ENCODE measurements around the gene GPR156. TPM values are rescaled to one million over a fixed set of nuclear protein-coding genes. Genes with fewer than 3 reads are reported as not detected.

GPR156 gene
- total and polyA plus RNA-seq, 9 of the 15 experiments (the other 6 are each of a cell fraction or from before 2014, with no cell fraction given) = 0.07 to 0.14 (median 0.12) TPM; not detected in 5

- TF ChIP-seq BHLHE40 (IDR thresholded peaks at IDR 0.05; ENCODE audit: low read length) = no peak
These were observed 57.2 kb downstream of the GPR156 start (continued) for GRCh38 chr3:120227710-120228347.

DNA sequence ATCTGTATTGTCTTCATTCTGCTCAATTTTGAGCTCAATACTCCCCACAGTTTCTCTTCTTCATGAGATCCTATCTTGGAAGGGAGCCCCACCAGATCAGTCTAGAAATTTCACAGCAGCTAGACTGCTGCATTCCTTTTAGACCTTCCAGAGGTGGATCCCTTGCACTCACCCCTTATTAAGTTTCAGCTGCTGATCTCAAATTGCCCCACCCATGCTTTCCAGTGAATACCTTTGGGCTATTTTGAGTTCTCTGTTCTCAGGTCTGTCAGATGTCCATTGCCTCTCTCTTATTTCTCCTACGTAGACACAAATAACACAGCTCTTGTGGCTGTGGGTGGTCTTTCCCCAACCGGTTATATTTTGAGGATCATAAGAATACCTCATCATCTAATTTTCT is 60.8 kb downstream of the GPR156 start:
- POLR2A ChIA-PET = no interaction called here
- Histone ChIP-seq H3K9me3 (replicated peaks; ENCODE audit: control insufficient read depth, insufficient read depth, low read depth, low read length) (no peaks in the 10 kb centered on the region), H3K9me1 (ENCODE audit: control insufficient read depth, insufficient read depth, low read length) (no peaks in the 10 kb centered on the region), H3K79me2 (ENCODE audit: control insufficient read depth, insufficient read depth, low read length) (no peaks in the 10 kb centered on the region), H3K4me3 (no peak overlapping the region), H2AFZ (ENCODE audit: low read depth, low read length) (no peak overlapping the region), H4K20me1 (replicated peaks; ENCODE audit: control insufficient read depth, insufficient read depth, low read length) (no peaks in the 10 kb centered on the region), H3K4me1 (replicated peaks in 1 of 2; ENCODE audit: control insufficient read depth in 2 of 2, insufficient read depth in 2 of 2, low read length in 2 of 2) (no peaks in the 10 kb centered on the region; a peak in 1 of 5 replicates), H3K9ac (ENCODE audit: insufficient read depth in 1 of 2, low read depth in 2 of 2, low read length in 2 of 2) (no peak overlapping the region), H3K4me2 (ENCODE audit: insufficient read depth, low read length) (no peak overlapping the region), H3K27me3 (ENCODE audit: control insufficient read depth in 2 of 2, insufficient read depth in 2 of 2, low read length in 2 of 2) (no peaks in the 10 kb centered on the region), H3K36me3 (ENCODE audit: control insufficient read depth, insufficient read depth, low read length) (no peaks in the 10 kb centered on the region), H3K27ac (ENCODE audit: extremely low read depth, low read depth, low read length) (no peak overlapping the region)
- TF ChIP-seq THRAP3 (IDR thresholded peaks at IDR 0.05; ENCODE audit: borderline replicate concordance) (no peak), NFIX (CRISPR knock-in tag; IDR thresholded peaks at IDR 0.05; ENCODE audit: low read depth) (no peak), RAD21 (CRISPR knock-in tag; conservative IDR thresholded peaks at IDR 0.05 in 1 of 2, IDR thresholded peaks at IDR 0.05 in 1 of 2) (no peak), CC2D1A (IDR thresholded peaks at IDR 0.05) (no peak), TOE1 (IDR thresholded peaks at IDR 0.05; ENCODE audit: borderline replicate concordance) (no peak), TOE1 (CRISPR knock-in tag; IDR thresholded peaks at IDR 0.05; ENCODE audit: borderline replicate concordance, low read depth) (no peak), ZNF184 (CRISPR knock-in tag; IDR thresholded peaks at IDR 0.05) (no peak), ATF3 (IDR thresholded peaks at IDR 0.05) (no peak), ATF3 (CRISPR knock-in tag; conservative IDR thresholded peaks at IDR 0.05) (no peak), ZBTB8A (IDR thresholded peaks at IDR 0.05; ENCODE audit: partially characterized antibody) (no peak), ZBTB1 (CRISPR knock-in tag; IDR thresholded peaks at IDR 0.05; ENCODE audit: borderline replicate concordance, low read depth) (no peak), ZNF561 (CRISPR knock-in tag; conservative IDR thresholded peaks at IDR 0.05) (no peak), CBFA2T2 (conservative IDR thresholded peaks at IDR 0.05) (no peak), NCOR1 (IDR thresholded peaks at IDR 0.05) (no peak), ERF (CRISPR knock-in tag; IDR thresholded peaks at IDR 0.05) (no peak)
- TF ChIP-seq, protein P1, sequence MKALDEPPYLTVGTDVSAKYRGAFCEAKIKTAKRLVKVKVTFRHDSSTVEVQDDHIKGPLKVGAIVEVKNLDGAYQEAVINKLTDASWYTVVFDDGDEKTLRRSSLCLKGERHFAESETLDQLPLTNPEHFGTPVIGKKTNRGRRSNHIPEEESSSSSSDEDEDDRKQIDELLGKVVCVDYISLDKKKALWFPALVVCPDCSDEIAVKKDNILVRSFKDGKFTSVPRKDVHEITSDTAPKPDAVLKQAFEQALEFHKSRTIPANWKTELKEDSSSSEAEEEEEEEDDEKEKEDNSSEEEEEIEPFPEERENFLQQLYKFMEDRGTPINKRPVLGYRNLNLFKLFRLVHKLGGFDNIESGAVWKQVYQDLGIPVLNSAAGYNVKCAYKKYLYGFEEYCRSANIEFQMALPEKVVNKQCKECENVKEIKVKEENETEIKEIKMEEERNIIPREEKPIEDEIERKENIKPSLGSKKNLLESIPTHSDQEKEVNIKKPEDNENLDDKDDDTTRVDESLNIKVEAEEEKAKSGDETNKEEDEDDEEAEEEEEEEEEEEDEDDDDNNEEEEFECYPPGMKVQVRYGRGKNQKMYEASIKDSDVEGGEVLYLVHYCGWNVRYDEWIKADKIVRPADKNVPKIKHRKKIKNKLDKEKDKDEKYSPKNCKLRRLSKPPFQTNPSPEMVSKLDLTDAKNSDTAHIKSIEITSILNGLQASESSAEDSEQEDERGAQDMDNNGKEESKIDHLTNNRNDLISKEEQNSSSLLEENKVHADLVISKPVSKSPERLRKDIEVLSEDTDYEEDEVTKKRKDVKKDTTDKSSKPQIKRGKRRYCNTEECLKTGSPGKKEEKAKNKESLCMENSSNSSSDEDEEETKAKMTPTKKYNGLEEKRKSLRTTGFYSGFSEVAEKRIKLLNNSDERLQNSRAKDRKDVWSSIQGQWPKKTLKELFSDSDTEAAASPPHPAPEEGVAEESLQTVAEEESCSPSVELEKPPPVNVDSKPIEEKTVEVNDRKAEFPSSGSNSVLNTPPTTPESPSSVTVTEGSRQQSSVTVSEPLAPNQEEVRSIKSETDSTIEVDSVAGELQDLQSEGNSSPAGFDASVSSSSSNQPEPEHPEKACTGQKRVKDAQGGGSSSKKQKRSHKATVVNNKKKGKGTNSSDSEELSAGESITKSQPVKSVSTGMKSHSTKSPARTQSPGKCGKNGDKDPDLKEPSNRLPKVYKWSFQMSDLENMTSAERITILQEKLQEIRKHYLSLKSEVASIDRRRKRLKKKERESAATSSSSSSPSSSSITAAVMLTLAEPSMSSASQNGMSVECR (CRISPR knock-in tag; IDR thresholded peaks at IDR 0.05) = no peak
- in situ Hi-C loops (cut with MboI) = no loop called here
- no TSS peak for BruUV-seq (replicated peaks)
- DNase-seq (ENCODE audit: extremely low read depth in 1 of 4, low spot score in 3 of 4) (no peak), ATAC-seq (no peak), FAIRE-seq (no peak)
- CTCF ChIA-PET (ENCODE audit: low intra/inter-chr PET ratio) = no interaction called here
- WGBS (ENCODE audit: insufficient coverage, low coverage, missing lambda C conversion rate) = 0% methylated on average over 2 of the region's 2 CpGs
- intact Hi-C loops (cut with micrococcal nuclease) = no loop called here

Measured in K562 (cell line).